COLO668 (cell line): ENCODE measurements around the gene CPEB2.

Experiments used
- DNase-seq: peaks from one replicate; lab custom pipeline; 2025; ENCODE audit not compliant: unreplicated experiment; lab: John Stamatoyannopoulos, UW

The CPEB2 gene

GRCh38 chr4:15010038-15010585, 7.8 kb downstream of the CPEB2 start:
- no peak for DNase-seq

- DNase-seq = no peak
Measured at GRCh38 chr4:15011166-15011565, 8.9 kb downstream of the CPEB2 start.

GRCh38 chr4:15012017-15012788, 9.9 kb downstream of the CPEB2 start:
- no peak for DNase-seq

DNA sequence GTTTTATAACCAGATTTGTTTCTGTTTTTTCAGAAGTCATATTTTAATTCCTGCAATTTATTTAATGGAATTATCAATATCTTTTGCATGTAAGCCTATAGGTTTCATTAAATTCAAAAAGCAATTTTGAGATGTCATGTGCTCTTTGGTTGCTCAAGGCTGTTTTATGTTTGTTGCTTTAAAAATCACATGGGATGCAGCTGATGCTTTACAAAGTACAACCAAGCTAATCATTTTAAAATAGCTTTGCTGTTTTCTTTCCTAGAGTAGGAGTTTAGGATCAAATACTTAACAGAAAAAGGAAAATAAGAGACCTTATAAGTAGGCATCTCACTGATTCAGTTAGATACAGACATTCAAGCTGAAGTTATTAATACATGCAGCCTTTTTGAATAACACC, 11.3 kb downstream of the CPEB2 start:
- no peak for DNase-seq

DNA sequence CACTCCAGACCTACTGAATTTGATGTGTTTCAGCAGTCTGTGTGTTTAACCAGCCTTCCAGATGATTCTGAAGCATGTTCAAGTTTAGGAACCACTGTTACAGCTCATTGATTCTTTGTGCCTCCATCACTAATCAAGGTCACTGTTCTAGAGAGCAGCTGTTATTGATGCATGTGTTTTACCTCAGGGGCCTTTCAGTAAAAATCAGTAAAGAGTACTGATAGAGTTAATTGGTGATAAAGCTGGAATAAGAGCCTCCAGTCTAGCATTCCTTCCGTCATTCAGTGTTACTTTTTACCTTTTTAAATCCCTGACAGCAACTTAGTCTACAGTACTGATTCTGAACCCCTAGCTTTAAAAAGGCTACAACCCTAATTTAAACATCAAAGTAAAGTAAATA, 12.9 kb downstream of the CPEB2 start:
- no peak for DNase-seq

DNA sequence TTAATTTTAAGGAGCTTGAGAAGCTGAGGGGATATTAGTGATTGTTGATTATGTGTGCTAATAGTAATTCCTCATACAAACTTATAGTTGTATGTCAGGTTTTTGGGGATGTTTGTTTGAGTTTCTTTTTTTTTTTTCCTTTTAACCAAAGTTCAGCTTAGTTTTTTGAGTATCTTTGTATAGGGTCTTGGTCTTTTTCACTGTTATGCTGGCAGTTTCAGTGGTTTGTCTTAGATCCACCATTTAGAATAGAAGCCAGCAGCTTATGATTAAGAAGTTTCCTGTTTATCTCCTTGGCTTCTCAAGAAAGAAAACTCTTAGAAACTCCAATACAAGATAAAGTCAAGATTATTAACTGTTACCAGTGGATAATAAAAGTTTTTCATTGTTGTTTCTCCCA, 16.1 kb downstream of the CPEB2 start:
- no peak for DNase-seq

- DNase-seq = no peak
Measured at GRCh38 chr4:15020502-15021286, 18.4 kb downstream of the CPEB2 start.

DNA sequence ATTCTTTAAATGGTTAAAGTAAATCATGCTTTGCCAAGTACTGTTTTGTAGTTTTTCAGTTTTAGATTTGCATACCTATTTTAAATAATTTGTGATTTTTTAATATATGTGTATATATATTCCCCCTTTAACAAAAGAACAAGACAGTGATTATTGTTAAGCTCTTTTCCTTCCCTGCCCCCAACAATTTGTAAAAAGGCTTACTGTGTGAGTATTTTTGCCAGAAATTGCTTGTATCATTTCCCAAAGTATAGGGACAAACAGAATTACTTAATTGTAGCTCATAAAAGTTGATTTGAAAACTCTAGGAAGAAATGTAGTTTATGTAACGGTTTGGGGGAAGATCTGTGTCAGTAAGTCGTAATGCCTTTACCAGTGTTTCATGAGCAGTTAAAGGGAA, 19.0 kb downstream of the CPEB2 start:
- DNase-seq = no peak

DNA sequence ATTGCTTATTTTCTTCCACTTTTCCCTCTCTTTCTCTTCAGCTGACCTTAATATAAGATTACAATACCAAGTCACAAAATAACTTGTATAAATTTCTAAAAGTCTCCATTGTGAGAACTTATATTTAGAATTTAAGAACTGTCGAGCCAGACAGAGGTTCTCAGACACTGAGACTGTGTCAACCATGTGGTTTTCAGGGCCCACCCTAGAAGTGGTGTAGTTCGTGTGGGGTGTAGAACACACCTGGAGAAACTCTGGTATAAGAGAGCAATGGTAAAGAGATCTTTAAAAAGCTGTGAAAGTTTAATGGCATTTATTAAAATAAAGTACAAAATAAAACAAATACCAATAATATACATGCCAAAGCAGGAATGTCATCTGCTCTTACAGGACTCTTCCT, 19.7 kb downstream of the CPEB2 start:
- no peak for DNase-seq

- no peak for DNase-seq
Measured at GRCh38 chr4:15024386-15024785, 22.1 kb downstream of the CPEB2 start.

DNA sequence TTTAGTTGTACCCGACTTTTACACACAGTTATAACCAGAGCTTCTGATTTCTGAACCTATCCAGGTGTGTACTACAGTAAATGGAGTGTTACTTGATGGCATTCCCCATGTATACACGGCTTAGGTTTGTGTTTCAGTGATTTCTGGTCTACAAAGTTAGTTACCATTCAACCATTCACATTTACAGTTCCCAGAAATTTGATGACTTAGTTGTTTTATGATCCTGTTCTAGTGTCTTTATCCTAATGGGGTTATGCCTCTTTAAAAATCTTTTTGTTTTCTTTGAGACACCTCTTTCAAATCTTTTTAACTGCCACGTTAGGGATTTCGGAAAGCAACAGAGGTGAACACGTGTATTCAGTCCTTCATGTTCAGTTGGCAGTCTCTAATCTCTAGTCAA, 23.4 kb downstream of the CPEB2 start:
- DNase-seq = no peak

GRCh38 chr4:15027921-15028435, 25.7 kb downstream of the CPEB2 start:
- no peak for DNase-seq

GRCh38 chr4:15031197-15031596, 28.9 kb downstream of the CPEB2 start:
- DNase-seq = no peak

DNA sequence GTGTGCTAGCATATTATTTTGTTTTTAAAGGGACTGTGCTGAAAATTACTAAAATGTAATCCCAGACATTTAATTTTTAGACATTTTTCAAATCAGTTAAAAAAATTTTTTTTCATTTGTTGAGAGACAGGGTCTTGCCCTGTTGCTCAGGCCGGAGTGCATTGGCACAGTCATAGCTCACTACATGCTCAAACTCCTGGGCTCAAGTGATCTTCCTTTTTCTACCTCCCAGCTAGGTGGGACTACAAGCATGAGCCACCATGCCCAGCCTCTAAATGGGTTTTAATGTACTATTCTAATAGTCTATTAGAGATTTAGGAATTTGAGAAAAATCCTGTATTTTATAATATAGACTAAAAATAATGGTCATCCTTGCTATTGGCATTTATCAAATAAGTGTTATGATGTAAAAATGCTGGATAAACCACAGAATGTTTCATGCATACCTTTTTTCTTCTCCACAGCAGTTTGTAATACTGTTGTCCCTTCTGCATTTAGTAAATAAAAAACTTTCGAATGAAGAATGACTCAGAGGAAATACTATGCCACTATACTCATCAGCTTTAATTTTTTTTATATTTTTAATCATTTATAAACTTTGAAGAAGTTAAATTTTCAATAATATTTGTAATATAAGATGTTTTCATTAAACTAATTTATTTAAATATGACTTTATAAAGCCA, 29.9 kb downstream of the CPEB2 start:
- no peak for DNase-seq

DNA sequence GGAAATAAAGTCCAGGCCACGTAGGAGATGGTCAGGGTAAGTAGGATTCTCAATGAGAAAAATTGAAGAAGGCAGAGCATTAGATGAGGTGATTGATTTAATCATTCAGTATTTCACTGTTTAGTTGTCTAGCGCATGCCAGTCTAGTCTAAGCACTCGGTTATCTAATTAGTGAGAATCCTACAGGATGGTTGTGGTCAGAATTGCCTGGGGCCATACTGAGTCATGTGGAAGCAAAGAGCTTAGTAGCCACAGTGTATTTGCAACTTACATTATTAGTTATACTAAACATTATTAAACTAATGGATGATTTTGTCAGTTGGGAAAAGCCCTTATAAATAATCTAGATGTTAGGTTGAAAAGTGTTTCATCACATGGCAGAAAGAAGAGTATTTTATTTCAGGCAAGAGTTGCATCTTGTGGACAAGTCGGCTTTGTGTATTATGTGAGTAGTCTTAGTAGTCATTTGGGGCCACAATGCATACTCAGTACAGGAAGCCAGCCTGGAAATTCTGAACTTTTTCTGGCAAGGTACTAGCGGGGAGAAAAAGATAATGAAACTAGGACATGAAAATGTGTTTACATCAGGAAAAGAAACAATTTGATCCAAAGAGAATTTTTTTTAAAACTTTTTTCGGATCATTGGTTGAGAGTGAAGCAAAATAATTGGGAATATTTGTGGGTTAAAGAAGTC, 31.9 kb downstream of the CPEB2 start:
- DNase-seq = no peak

DNA sequence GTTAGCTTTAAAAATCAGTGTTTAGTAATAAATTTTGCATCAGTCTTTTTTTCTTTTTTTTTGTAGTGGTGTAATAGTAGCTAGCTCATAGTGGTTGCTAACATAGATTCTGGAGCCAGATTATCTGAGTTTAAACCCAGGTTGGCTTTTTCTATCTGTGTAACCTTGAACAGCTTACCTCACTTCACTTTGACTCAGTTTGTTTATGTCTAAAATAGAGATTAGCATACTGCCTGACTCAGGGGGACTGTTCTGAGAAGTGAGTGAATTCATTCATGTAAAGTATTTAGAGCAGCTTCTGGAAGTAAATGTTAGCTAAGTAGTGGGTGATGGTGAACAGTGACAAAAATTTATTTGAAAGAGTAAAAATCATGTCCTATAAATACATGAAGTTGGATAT, 32.9 kb downstream of the CPEB2 start:
- no peak for DNase-seq

GRCh38 chr4:15037923-15038541, 35.8 kb downstream of the CPEB2 start:
- no peak for DNase-seq

GRCh38 chr4:15040916-15041463, 38.7 kb downstream of the CPEB2 start:
- no peak for DNase-seq

- DNase-seq = no peak
Measured at GRCh38 chr4:15042529-15043167, 40.4 kb downstream of the CPEB2 start.

GRCh38 chr4:15043226-15043625, 40.9 kb downstream of the CPEB2 start:
- DNase-seq = no peak
